ENCODE results near the gene TKFC. TPM values are rescaled to one million over a fixed set of nuclear protein-coding genes. Genes with fewer than 3 reads are reported as not detected.
"Not testable (repeated sequence)": the region's sequence is repeated elsewhere in the genome, so short reads cannot be mapped to it uniquely, and the experiment has no call there.

TKFC gene
- total and polyA plus RNA-seq, 5 experiments from 2014 or later = 18.3 to 36.1 (median 25.3) TPM

DNA sequence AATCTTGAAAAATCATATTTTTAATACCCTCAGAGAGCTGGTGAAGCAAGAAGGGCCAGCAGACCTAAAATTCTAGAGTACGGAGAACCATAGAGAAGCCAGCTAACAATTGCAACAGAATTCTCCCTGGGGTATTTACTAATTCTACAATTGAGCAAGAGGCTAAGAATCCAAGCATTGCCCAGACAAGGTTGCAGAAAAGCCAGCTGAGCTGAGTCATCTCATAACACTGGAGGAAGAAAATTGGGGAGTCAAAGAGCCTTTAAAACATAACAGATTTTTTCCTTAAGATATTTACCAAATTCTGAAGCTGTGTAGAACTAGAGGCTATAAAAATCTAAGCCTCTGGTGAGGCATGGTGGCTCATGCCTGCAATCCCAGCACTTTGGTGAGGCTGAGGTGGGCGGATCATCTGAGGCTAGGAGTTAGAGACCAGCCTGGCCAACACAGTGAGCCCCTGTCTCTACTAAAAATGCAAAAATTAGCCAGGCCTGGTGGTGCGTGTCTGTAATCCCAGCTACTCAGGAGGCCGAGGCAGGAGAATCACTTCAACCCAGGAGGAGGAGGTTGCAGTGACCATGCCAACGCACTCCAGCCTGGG, 45.8 kb downstream of the TKFC start:
- Mint-ChIP-seq H3K27me3 (no peaks in the 10 kb centered on the region), H3K36me3 (peaks cover 0 to 17% (median 8%) of the 10 kb centered on the region in 3 donors), H3K4me3 (peak overlapping the region in 1 of 10 donors; percentile 14), H3K27ac (no peak overlapping the region), H3K4me1 (no peaks in the 10 kb centered on the region), H3K9me3 (no peaks in the 10 kb centered on the region)
- ATAC-seq (no peak), DNase-seq (no peak)
- POLR2A ChIA-PET = no interaction called here

DNA sequence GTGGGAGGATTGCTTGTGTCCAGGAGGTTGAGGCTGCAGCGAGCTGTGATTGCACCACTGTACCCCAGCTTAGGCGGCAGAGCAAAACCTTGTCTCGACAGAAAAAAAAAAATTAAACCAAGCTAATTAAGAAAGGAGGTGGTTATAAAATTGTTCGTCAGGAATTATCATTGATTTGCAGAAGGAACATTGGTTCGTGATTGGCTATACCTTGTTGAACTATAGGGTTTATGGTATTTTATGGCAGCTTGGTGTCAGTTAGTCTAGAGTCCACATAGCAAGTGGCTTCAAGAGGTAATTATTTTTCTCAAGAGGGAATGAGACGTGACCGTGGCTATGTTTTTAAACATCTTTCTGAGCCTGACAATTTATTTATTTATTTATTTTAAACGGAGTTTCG, 47.9 kb downstream of the TKFC start:
- no peaks in the 10 kb centered on the region for H3K9me3 Mint-ChIP-seq
- H3K4me1 Mint-ChIP-seq = peaks cover 0 to 9% (median 6%) of the 10 kb centered on the region in 4 donors
- POLR2A ChIA-PET = interaction anchor here (1.2 kb wide), 1 partner anchor 48 kb away, joined by 3 read pairs; no protein-coding TSS in a partner anchor
- H3K27ac Mint-ChIP-seq = no peak overlapping the region
- DNase-seq (no peak), ATAC-seq (no peak)
- no peak overlapping the region for H3K4me3 Mint-ChIP-seq
- peaks cover 0 to 8% (median 3%) of the 10 kb centered on the region in 3 donors for H3K36me3 Mint-ChIP-seq
- no peaks in the 10 kb centered on the region for H3K27me3 Mint-ChIP-seq

DNA sequence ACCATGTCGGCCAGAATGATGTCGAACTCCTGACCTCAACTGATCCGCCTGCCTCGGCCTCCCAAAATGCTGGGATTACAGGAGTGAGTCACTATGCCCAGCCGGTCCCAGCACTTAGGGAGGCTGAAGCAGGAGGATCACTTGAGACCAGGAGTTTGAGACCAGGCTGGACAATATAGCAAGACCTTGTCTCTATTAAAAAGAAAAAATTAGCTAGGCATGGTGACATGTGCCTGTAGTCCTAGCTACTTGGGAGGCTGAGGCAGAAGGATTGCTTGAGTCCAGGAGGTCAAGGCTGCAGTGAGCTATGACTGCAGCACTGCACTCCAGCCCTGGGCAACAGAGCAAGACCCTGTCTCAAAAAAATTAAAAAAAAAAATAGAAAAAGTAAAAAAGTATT, 50.8 kb downstream of the TKFC start:
- H3K27me3 Mint-ChIP-seq = not testable (repeated sequence)

DNA sequence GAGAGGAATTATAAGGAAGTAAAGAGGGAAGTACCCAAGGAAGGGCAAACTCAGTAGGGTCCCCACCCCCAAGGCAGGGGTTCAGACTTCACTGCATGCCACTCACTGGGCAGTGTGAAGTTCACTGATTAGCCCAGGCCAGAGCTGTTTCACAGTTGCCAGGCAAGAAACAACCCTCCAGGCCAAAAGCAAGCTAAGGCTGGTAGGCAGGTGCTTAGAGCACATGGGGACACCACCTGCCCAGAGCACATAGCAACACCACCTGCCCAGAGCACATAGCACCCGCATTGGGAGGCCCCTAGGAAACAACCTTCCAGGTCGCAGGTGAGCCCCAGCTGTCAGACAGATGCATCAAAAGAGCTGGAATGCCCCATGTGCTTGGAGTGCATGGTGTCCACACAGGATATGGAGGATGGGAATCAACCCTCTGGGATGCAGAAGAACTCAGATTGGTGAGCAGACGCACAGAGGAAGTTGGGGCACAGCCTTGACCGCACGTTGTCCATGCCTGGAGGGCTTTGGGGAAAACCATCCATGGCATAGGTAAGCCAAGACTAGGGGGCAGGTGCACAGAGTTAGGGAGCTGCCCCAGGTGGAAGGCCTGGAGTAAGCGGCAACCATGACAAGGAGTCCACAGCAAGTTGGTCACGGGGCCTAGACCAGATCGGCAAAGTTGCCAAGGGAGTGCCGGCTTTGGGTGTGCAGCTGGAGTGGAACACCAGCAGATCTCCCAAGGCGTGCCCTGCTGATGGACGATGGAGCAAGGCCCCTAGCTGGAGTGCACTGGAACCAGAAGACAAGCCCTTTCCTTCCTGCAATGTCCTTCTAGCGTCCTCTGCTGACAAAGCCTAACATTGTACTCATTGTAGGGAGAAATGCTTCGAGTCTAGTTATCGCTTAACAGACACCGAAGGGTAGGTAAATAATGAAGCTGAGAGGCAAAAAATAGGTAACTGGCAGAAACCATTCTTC, 51.5 kb downstream of the TKFC start:
- H3K27ac Mint-ChIP-seq = no peak overlapping the region
- H3K36me3 Mint-ChIP-seq = no peaks in the 10 kb centered on the region
- no peaks in the 10 kb centered on the region for H3K9me3 Mint-ChIP-seq
- DNase-seq = no peak
- H3K27me3 Mint-ChIP-seq = no peaks in the 10 kb centered on the region
- H3K4me3 Mint-ChIP-seq = no peak overlapping the region
- ATAC-seq = no peak
- peaks cover 0 to 9% (median 6%) of the 10 kb centered on the region in 4 donors for H3K4me1 Mint-ChIP-seq
- POLR2A ChIA-PET = interaction anchor here (0.9 to 5.6 kb wide), 3 partner anchors 10 to 49 kb away, joined by 3 to 63 read pairs (median 21); partner anchors contain the start of genes CYB561A3, DDB1, TKFC and TMEM138

More for the DNA sequence above, 50.8 kb downstream of the TKFC start:
- H3K36me3 Mint-ChIP-seq, H3K27ac Mint-ChIP-seq, H3K9me3 Mint-ChIP-seq, ATAC-seq, H3K4me3 Mint-ChIP-seq, H3K4me1 Mint-ChIP-seq, DNase-seq: not testable (repeated sequence)
- POLR2A ChIA-PET = interaction anchor here (5.6 kb wide), 1 partner anchor 49 kb away, joined by 63 read pairs; the partner anchor contains the start of genes DDB1 and TKFC

DNA sequence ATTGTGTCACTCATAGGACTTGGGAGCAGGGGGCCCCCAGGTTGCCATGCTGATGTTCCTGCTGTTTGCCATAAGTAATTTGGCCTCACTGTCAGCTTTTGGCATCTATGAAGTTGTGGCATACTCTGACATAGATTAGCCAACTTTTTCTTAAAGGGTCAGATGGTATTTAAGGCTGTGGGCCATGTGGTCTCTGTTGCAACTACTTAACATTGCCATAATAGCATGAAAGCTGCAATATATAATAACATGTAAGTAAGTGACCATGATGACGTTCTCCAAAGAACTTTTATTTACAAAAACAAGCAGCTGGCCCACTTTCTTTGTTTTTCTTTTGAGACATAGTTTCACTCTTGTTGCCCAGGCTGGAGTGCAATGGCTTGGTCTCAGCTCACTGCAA, 57.1 kb downstream of the TKFC start:
- POLR2A ChIA-PET = interaction anchor here (3.2 to 4.2 kb wide), 2 partner anchors 40 to 55 kb away, joined by 22 to 62 read pairs; partner anchors contain the start of genes CPSF7, DDB1, SDHAF2 and TKFC
- peaks cover 0 to 13% (median 4%) of the 10 kb centered on the region in 3 donors for H3K36me3 Mint-ChIP-seq
- peaks cover 10 to 38% (median 32%) of the 10 kb centered on the region in 4 donors for H3K4me1 Mint-ChIP-seq
- no peaks in the 10 kb centered on the region for H3K27me3 Mint-ChIP-seq
- ATAC-seq = no peak
- peak overlapping the region in 3 of 10 donors; percentile 9 to 55 (median 48) for H3K27ac Mint-ChIP-seq
- peak overlapping the region in 1 of 10 donors; percentile 14 for H3K4me3 Mint-ChIP-seq
- H3K9me3 Mint-ChIP-seq = no peaks in the 10 kb centered on the region
- DNase-seq = no peak

DNA sequence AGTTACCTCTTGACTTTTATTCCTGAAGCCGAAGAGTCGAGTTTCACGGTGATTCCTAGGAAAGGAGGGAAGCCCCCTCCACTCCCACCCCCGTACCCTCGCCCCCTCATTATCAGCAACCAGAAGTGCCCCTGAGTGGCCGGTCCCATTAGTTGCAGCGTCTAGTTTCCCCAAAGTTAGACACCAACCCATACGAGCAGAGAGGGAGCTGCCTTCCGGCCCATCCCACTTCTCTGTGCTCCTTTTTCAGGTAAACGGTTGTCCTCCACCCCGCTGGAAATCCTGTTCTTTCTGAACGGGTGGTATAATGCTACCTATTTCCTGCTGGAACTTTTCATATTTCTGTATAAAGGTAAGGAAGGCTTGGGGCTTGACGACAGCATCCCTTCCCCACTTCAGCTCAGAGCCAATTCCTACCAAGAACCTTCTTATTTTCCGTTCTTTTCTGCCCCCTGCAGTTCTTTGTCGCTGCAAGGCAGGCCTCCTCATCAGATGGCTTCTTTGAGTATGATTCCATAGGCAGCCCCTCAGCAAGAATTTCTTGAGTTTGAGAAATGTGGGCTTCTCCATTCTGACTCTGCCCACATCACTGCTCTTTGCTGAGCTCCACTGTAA, 60.1 kb downstream of the TKFC start:
- ATAC-seq = peak; percentile 54 to 59
- H3K36me3 Mint-ChIP-seq = peaks cover 0 to 42% (median 4%) of the 10 kb centered on the region in 3 donors
- H3K4me3 Mint-ChIP-seq = peak overlapping the region; percentile 90 to 98 (median 96)
- H3K9me3 Mint-ChIP-seq = no peaks in the 10 kb centered on the region
- peak in 5 of 10 donors; percentile 10 to 43 (median 32) for DNase-seq
- peaks cover 12 to 35% (median 26%) of the 10 kb centered on the region in 4 donors for H3K4me1 Mint-ChIP-seq
- H3K27me3 Mint-ChIP-seq = no peaks in the 10 kb centered on the region
- POLR2A ChIA-PET = interaction anchor here (0.5 to 4.2 kb wide), 8 partner anchors 9 to 1439 kb away, joined by 3 to 62 read pairs (median 12); partner anchors contain the start of genes CPSF7, CYB561A3, DDB1 and SDHAF2
- H3K27ac Mint-ChIP-seq = peak overlapping the region; percentile 94 to 99 (median 98)

Other genes starting within 250 kb of the TKFC start
- 100 to 1,000 TPM; 165 to 174 TPM for gene CD5, start 230.7 kb upstream of the TKFC start, total RNA-seq
- 100 to 1,000 TPM; 136 to 227 (median 192) TPM for gene CD5, start 230.7 kb upstream of the TKFC start, polyA plus RNA-seq
- 1 to 10 TPM; 5.4 to 6.3 TPM for gene VPS37C, start 171.8 kb upstream of the TKFC start, total RNA-seq
- gene VPS37C, start 171.8 kb upstream of the TKFC start, polyA plus RNA-seq = 1 to 10 TPM in 1 of 3 donors, under 1 TPM in 2; 0.62 to 1.3 (median 0.86) TPM
- not detected for gene PGA3, start 129.7 kb upstream of the TKFC start, total RNA-seq
- not detected for gene PGA3, start 129.7 kb upstream of the TKFC start, polyA plus RNA-seq
- not detected for gene PGA4, start 110.9 kb upstream of the TKFC start, total RNA-seq
- not detected for gene PGA4, start 110.9 kb upstream of the TKFC start, polyA plus RNA-seq
- gene PGA5, start 92.1 kb upstream of the TKFC start, total RNA-seq = not detected
- not detected for gene PGA5, start 92.1 kb upstream of the TKFC start, polyA plus RNA-seq
- under 1 TPM; 0.94 to 0.99 TPM for gene VWCE, start 37.9 kb upstream of the TKFC start, total RNA-seq
- gene VWCE, start 37.9 kb upstream of the TKFC start, polyA plus RNA-seq = not detected
- 100 to 1,000 TPM; 181 to 184 TPM for gene DDB1, start 123 bp upstream of the TKFC start, total RNA-seq
- gene DDB1, start 123 bp upstream of the TKFC start, polyA plus RNA-seq = 100 to 1,000 TPM; 105 to 125 (median 124) TPM
- gene CYB561A3, start 28.7 kb downstream of the TKFC start, total RNA-seq = 10 to 100 TPM; 42.9 to 52.3 TPM
- gene CYB561A3, start 28.7 kb downstream of the TKFC start, polyA plus RNA-seq = 10 to 100 TPM; 54.5 to 69.3 (median 58.4) TPM
- gene TMEM138, start 29.1 kb downstream of the TKFC start, total RNA-seq = 10 to 100 TPM; 71.6 to 77.5 TPM
- gene TMEM138, start 29.1 kb downstream of the TKFC start, polyA plus RNA-seq = 10 to 100 TPM; 44.8 to 49.7 (median 47.0) TPM
- gene TMEM216, start 59.4 kb downstream of the TKFC start, total RNA-seq = 10 to 100 TPM; 17.4 to 20.3 TPM
- gene TMEM216, start 59.4 kb downstream of the TKFC start, polyA plus RNA-seq = 10 to 100 TPM; 35.4 to 43.0 (median 42.6) TPM
- 100 to 1,000 TPM; 155 to 175 TPM for gene CPSF7, start 96.7 kb downstream of the TKFC start, total RNA-seq
- gene CPSF7, start 96.7 kb downstream of the TKFC start, polyA plus RNA-seq = 10 to 100 TPM; 20.6 to 34.8 (median 26.0) TPM
- gene SDHAF2, start 96.9 kb downstream of the TKFC start, total RNA-seq = 10 to 100 TPM; 63.3 to 72.5 TPM
- gene SDHAF2, start 96.9 kb downstream of the TKFC start, polyA plus RNA-seq = 100 to 1,000 TPM in 1 of 3 donors, 10 to 100 TPM in 2; 92.1 to 118 (median 97.8) TPM
- gene LRRC10B, start 175.5 kb downstream of the TKFC start, total RNA-seq = not detected
- not detected for gene LRRC10B, start 175.5 kb downstream of the TKFC start, polyA plus RNA-seq
- not detected for gene SYT7, start 247.8 kb downstream of the TKFC start, total RNA-seq
- under 1 TPM in 1 of 3 donors, not detected in 2; 0.06 TPM for gene SYT7, start 247.8 kb downstream of the TKFC start, polyA plus RNA-seq